ENCODE measurements around the gene FAM163B.

Gene FAM163B

GRCh38 chr9:133563291-133563796, 45.8 kb downstream of the FAM163B start:
- TF ChIP-seq CTCF (IDR thresholded peaks at IDR 0.05; ENCODE audit: low read depth, low read length) = no peak
- H3K4me1 ChIP-seq = peaks cover 34% of the 10 kb centered on the region
- H3K4me3 ChIP-seq (ENCODE audit: low read depth, low read length) = no peak overlapping the region
- H3K36me3 ChIP-seq = no peaks in the 10 kb centered on the region
- peak; percentile 67 for DNase-seq
- H3K27me3 ChIP-seq = no peaks in the 10 kb centered on the region
- H3K9me3 ChIP-seq = no peaks in the 10 kb centered on the region; the same call in 1 of the 2 replicates

- no peaks in the 10 kb centered on the region for H3K36me3 ChIP-seq
- no peak overlapping the region for H3K4me3 ChIP-seq (ENCODE audit: low read depth, low read length)
- no peak for DNase-seq
- TF ChIP-seq CTCF (IDR thresholded peaks at IDR 0.05; ENCODE audit: low read depth, low read length) = no peak
- H3K4me1 ChIP-seq = peaks cover 40% of the 10 kb centered on the region
- no peaks in the 10 kb centered on the region for H3K27me3 ChIP-seq
- no peaks in the 10 kb centered on the region; the same call in 1 of the 2 replicates for H3K9me3 ChIP-seq
Observed at GRCh38 chr9:133562611-133563290, 46.4 kb downstream of the FAM163B start.

- no peak overlapping the region for H3K4me3 ChIP-seq (ENCODE audit: low read depth, low read length)
- no peak for TF ChIP-seq CTCF (IDR thresholded peaks at IDR 0.05; ENCODE audit: low read depth, low read length)
- DNase-seq = no peak
- peaks cover 47% of the 10 kb centered on the region for H3K4me1 ChIP-seq
- H3K27me3 ChIP-seq = no peaks in the 10 kb centered on the region
- no peaks in the 10 kb centered on the region; the same call in 1 of the 2 replicates for H3K9me3 ChIP-seq
- no peaks in the 10 kb centered on the region for H3K36me3 ChIP-seq
Observed at GRCh38 chr9:133561976-133562554, 47.1 kb downstream of the FAM163B start.

GRCh38 chr9:133560944-133561343, 48.2 kb downstream of the FAM163B start:
- no peak for DNase-seq
- no peaks in the 10 kb centered on the region; the same call in 1 of the 2 replicates for H3K9me3 ChIP-seq
- H3K36me3 ChIP-seq = peaks cover 9% of the 10 kb centered on the region
- peaks cover 52% of the 10 kb centered on the region for H3K4me1 ChIP-seq
- H3K27me3 ChIP-seq = no peaks in the 10 kb centered on the region
- H3K4me3 ChIP-seq (ENCODE audit: low read depth, low read length) = no peak overlapping the region
- no peak for TF ChIP-seq CTCF (IDR thresholded peaks at IDR 0.05; ENCODE audit: low read depth, low read length)

- Histone ChIP-seq H3K9me3 (no peaks in the 10 kb centered on the region; the same call in 1 of the 2 replicates), H3K27me3 (no peaks in the 10 kb centered on the region), H3K36me3 (peaks cover 15% of the 10 kb centered on the region), H3K4me3 (ENCODE audit: low read depth, low read length) (no peak overlapping the region), H3K4me1 (peaks cover 46% of the 10 kb centered on the region)
- no peak for DNase-seq
- TF ChIP-seq CTCF (IDR thresholded peaks at IDR 0.05; ENCODE audit: low read depth, low read length) = no peak
Observed at GRCh38 chr9:133560311-133560710, 48.9 kb downstream of the FAM163B start.
